Activated naive CD4-positive, alpha-beta T cell treated with anti-CD3 and anti-CD28 coated beads, Interleukin-2, amount 50 U/mL, for 72 hours (primary cell): ENCODE measurements around the gene TBC1D4. TPM values are rescaled to one million over a fixed set of nuclear protein-coding genes. Genes with fewer than 3 reads are reported as not detected.

Experiments
- ATAC-seq, 2 donors: fragments of 150-1000 bp; cut with Tn5 transposase; 2 replicates each; pipeline ENCODE4 v1.10.0; 2021; ENCODE audit warnings: mild to moderate bottlenecking in 2 of 2, moderate library complexity in 2 of 2
- DNase-seq, 2 donors: peaks; one replicate each; pipeline ENCODE4 v3.0.0; 2021 to 2022; ENCODE audit warnings: low spot score in 2 of 2
- H3K27ac Mint-ChIP-seq, 2 donors: one replicate each; pipeline ENCODE4 v1.8.0; 2022; ENCODE audit warnings: mild to moderate bottlenecking in 2 of 2, mixed read lengths in 2 of 2
- H3K36me3 Mint-ChIP-seq, 2 donors: one replicate each; pipeline ENCODE4 v1.8.0; 2022; ENCODE audit warnings: mixed read lengths in 2 of 2
- H3K9me3 Mint-ChIP-seq, 2 donors: one replicate each; pipeline ENCODE4 v1.8.0; 2022; ENCODE audit warnings: mixed read lengths in 2 of 2
- total RNA-seq, 2 donors: library from RNA; stranded (reverse); gene quantifications; one replicate each; pipeline ENCODE4 v1.2.3, GENCODE V29; 2022

TBC1D4 gene
- total RNA-seq, 2 donors from 2014 or later, result 29.6 to 30.5 TPM

- no peak for DNase-seq
- H3K27ac Mint-ChIP-seq, result no peak overlapping the region
- no peak for ATAC-seq
- H3K36me3 Mint-ChIP-seq, result no peaks in the 10 kb centered on the region
- H3K9me3 Mint-ChIP-seq, result no peaks in the 10 kb centered on the region
Measured at GRCh38 chr13:75494491-75494890, 12.5 kb upstream of the TBC1D4 start.

- H3K9me3 Mint-ChIP-seq, result no peaks in the 10 kb centered on the region
- H3K36me3 Mint-ChIP-seq, result no peaks in the 10 kb centered on the region
- no peak for ATAC-seq
- H3K27ac Mint-ChIP-seq, result no peak overlapping the region
- DNase-seq, result no peak
Measured at GRCh38 chr13:75493156-75493555, 11.2 kb upstream of the TBC1D4 start.

DNA sequence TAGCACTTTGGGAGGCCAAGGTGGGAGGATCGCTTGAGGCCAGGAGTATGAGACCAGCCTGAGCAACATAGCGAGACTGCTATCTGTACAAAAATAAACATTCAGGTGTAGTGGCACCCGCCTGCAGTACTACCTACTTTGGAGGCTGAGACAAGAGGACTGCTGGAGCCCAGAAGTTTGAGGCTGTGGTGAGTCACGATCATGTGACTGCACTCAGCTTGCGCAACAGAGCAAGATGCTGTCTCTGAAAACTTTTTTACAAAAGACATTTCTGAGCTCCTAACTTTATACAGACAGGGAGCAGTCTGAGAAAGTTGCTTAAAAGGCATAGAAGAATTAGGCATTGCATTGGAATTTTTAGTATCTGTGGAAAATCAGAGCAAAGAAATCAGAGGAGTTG is 10.4 kb upstream of the TBC1D4 start:
- Mint-ChIP-seq H3K27ac (no peak overlapping the region), H3K9me3 (no peaks in the 10 kb centered on the region), H3K36me3 (no peaks in the 10 kb centered on the region)
- ATAC-seq, result no peak
- DNase-seq, result no peak

- no peak for ATAC-seq
- H3K36me3 Mint-ChIP-seq, result no peaks in the 10 kb centered on the region
Measured at GRCh38 chr13:75491376-75491775, 9.4 kb upstream of the TBC1D4 start.

GRCh38 chr13:75489502-75490263 is 7.7 kb upstream of the TBC1D4 start:
- H3K9me3 Mint-ChIP-seq, result no peaks in the 10 kb centered on the region
- peak in 1 of 2 donors; percentile 79 for ATAC-seq
- no peak for DNase-seq
- H3K36me3 Mint-ChIP-seq, result no peaks in the 10 kb centered on the region
- no peak overlapping the region for H3K27ac Mint-ChIP-seq

More at GRCh38 chr13:75491376-75491775, 9.4 kb upstream of the TBC1D4 start:
- Mint-ChIP-seq H3K9me3 (no peaks in the 10 kb centered on the region), H3K27ac (no peak overlapping the region)
- no peak for DNase-seq

DNA sequence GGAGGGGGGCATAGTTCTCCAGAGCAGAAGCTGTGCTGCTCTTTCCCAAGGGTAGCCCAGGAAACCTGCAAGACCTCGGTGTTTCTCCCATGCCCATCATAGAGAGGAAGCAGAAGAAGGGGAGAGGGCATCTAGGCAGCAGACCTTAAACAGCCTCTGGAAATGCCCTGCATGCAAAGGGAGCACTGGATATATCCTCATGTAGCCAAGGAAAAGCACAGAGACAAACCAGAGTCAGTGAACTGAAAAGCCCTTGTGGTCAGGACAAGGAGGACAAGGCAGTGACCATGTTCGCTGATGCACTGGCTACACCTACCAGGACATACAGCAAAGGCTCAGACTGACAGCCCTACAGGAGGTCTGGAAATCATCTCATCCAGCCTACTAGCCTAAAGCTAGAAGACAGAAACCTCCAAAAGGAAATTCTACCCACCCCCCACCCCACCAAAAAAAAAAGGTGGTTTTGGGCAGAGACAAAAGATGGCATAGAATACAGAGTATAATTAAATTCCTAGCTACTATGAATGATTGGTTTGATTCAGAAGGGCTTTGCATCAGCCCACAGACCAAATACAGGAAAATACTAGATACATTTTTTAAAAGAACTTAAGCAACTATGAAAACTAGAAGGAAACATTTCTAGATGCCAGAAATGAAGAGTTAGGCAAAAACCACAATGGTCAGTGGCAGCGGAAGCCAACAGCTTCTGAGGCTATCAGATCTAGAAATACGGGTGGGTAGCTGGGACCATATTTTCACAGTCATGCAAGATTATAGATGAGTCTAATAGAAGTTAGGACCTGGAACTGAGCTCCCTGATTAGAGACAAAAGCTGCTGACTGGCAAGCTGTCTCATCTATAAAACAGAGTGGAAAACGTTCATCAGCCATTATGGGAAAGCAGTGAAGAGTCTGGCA is 4.4 kb upstream of the TBC1D4 start:
- Mint-ChIP-seq H3K27ac (no peak overlapping the region), H3K9me3 (no peaks in the 10 kb centered on the region), H3K36me3 (no peaks in the 10 kb centered on the region)
- DNase-seq, result no peak
- no peak for ATAC-seq

GRCh38 chr13:75485286-75486062 is 3.5 kb upstream of the TBC1D4 start:
- no peak overlapping the region for H3K27ac Mint-ChIP-seq

GRCh38 chr13:75482820-75483079 is 781 bp upstream of the TBC1D4 start:
- Mint-ChIP-seq H3K27ac (peak overlapping the region in 1 of 2 donors; percentile 13), H3K36me3 (no peaks in the 10 kb centered on the region), H3K9me3 (no peaks in the 10 kb centered on the region)
- no peak for DNase-seq
- ATAC-seq, result no peak

More at GRCh38 chr13:75485286-75486062, 3.5 kb upstream of the TBC1D4 start:
- Mint-ChIP-seq H3K9me3 (no peaks in the 10 kb centered on the region), H3K36me3 (no peaks in the 10 kb centered on the region)
- peak in 1 of 2 donors; percentile 33 for ATAC-seq
- no peak for DNase-seq

GRCh38 chr13:75481176-75482069 is 546 bp downstream of the TBC1D4 start:
- H3K9me3 Mint-ChIP-seq, result no peaks in the 10 kb centered on the region
- H3K27ac Mint-ChIP-seq, result no peak overlapping the region
- DNase-seq (peak; percentile 42 to 58), ATAC-seq (peak; percentile 40 to 42)
- no peaks in the 10 kb centered on the region for H3K36me3 Mint-ChIP-seq

DNA sequence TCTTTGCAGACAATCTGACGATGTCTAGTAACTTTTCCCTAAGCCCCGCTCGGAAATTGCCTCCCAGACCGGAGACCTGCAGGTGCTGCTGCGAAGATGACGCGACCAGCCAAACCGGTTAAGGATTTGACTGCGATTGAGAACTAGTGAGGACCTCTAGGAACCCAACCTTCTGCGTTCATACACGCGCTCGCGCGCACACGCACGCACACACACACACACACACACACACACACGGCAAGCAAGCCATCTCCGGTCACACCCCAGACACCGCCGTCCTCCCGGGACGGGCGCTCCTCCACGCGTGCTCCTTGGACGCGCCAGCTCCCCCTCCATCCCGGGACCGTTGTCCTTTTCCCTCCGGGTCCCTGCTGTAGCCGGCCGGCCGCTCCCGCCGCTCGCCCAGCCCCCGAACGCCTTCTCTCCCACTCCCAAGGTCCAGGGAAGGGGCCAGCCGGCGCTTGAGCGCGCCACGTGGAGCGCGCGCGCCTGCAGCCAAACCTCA is 1.2 kb downstream of the TBC1D4 start:
- ATAC-seq, result peak in 1 of 2 donors; percentile 18
- H3K9me3 Mint-ChIP-seq, result no peaks in the 10 kb centered on the region
- H3K27ac Mint-ChIP-seq, result no peak overlapping the region
- H3K36me3 Mint-ChIP-seq, result no peaks in the 10 kb centered on the region
- peak in 1 of 2 donors; percentile 29 for DNase-seq

GRCh38 chr13:75479102-75479740 is 2.7 kb downstream of the TBC1D4 start:
- Mint-ChIP-seq H3K27ac (no peak overlapping the region), H3K9me3 (no peaks in the 10 kb centered on the region), H3K36me3 (no peaks in the 10 kb centered on the region)
- ATAC-seq, result no peak
- DNase-seq, result no peak

- no peaks in the 10 kb centered on the region for H3K36me3 Mint-ChIP-seq
- ATAC-seq (no peak), DNase-seq (no peak)
- H3K9me3 Mint-ChIP-seq, result no peaks in the 10 kb centered on the region
- H3K27ac Mint-ChIP-seq, result no peak overlapping the region
Measured at GRCh38 chr13:75478659-75479058, 3.3 kb downstream of the TBC1D4 start.

GRCh38 chr13:75474956-75475355 is 7.0 kb downstream of the TBC1D4 start:
- Mint-ChIP-seq H3K27ac (no peak overlapping the region), H3K9me3 (no peaks in the 10 kb centered on the region), H3K36me3 (no peaks in the 10 kb centered on the region)
- DNase-seq (no peak), ATAC-seq (no peak)

DNA sequence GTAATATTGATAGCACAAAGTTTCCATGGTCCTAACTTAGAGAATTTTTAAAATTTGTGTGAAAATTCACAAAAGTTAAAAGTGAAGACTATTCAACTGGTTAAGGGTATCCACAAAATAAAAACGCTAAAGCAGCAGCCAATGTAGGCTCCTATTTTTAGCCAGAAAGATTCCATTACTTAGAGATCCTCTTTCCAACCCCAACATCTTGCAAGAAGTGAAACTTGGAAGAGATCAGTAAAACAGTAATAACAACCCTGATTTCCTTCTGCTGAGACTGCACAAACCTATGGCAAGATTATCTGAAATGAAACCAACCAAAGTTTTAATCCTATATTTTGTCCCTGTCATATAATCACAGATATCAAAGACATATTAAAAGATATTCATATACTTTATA is 8.5 kb downstream of the TBC1D4 start:
- no peaks in the 10 kb centered on the region for H3K9me3 Mint-ChIP-seq
- no peak for ATAC-seq
- no peak overlapping the region for H3K27ac Mint-ChIP-seq
- no peak for DNase-seq
- H3K36me3 Mint-ChIP-seq, result no peaks in the 10 kb centered on the region

GRCh38 chr13:75470676-75471075 is 11.3 kb downstream of the TBC1D4 start:
- no peak for ATAC-seq
- no peaks in the 10 kb centered on the region for H3K9me3 Mint-ChIP-seq
- no peak for DNase-seq
- no peaks in the 10 kb centered on the region for H3K36me3 Mint-ChIP-seq
- no peak overlapping the region for H3K27ac Mint-ChIP-seq

DNA sequence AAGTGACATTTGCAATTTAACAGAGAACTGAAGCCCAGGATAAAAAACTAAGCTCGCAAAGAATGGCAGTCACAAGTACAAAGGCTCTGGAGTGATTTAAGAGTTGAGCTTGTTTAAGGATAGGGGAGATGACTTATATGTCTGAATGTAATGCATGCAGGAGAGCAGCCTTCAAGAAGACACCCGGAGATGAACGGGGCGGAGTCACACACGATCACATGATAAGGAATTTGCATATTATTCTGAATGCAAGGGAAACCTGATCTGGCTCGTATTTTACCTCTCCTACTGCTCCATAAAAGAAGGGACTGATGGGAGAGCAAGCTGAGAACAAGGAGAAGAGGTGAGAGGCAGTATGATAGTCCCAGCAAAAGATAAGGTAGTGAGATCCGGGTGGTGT is 12.9 kb downstream of the TBC1D4 start:
- Mint-ChIP-seq H3K36me3 (no peaks in the 10 kb centered on the region), H3K9me3 (no peaks in the 10 kb centered on the region), H3K27ac (no peak overlapping the region)
- ATAC-seq (no peak), DNase-seq (no peak)
